AG04449 (cell line): Measurements from ENCODE around the gene SLC25A41.

ENCODE experiments used
- CTCF ChIA-PET: fragments of 350-600 bp; formaldehyde crosslinking; extraction: SDS; loops from one replicate; lab custom pipeline; 2021; ENCODE audit warnings: antibody characterized with exemption; lab: Yijun Ruan, JAX
- POLR2A ChIA-PET: fragments of 400-600, 350-600 bp; formaldehyde crosslinking; extraction: SDS; loops from one replicate; lab custom pipeline; 2020; ENCODE audit warnings: antibody characterized with exemption, inconsistent platforms; lab: Yijun Ruan, JAX
- DNase-seq: peaks from one replicate; pipeline ENCODE4 v3.0.0-alpha.2; 2010; ENCODE audit warnings: low read depth, low spot score
- H3K4me3 ChIP-seq: 2 replicates; pipeline ENCODE4 v1.5.1; 2011; ENCODE audit warnings: low read depth, mild to moderate bottlenecking, control low read depth, low read length
- CTCF ChIP-seq: IDR thresholded peaks from one replicate; pipeline ENCODE4 v1.5.1; 2011; ENCODE audit warnings: mild to moderate bottlenecking, moderate library complexity, low read length, control low read depth, inconsistent platforms; ENCODE audit not compliant: insufficient read depth; ENCODE audit errors: missing control alignments

SLC25A41 gene

GRCh38 chr19:6414793-6415590, 18.6 kb downstream of the SLC25A41 start:
- H3K4me3 ChIP-seq: no peak overlapping the region
- CTCF ChIA-PET: no interaction called here
- TF ChIP-seq CTCF: no peak
- DNase-seq: no peak
- POLR2A ChIA-PET: no interaction called here

- CTCF ChIA-PET: interaction anchor here (0.6 kb wide), 1 partner anchor 49 kb away, joined by 3 read pairs; no protein-coding TSS in a partner anchor
Observed at GRCh38 chr19:6413721-6414643, 19.6 kb downstream of the SLC25A41 start.

GRCh38 chr19:6413291-6413690, 20.3 kb downstream of the SLC25A41 start:
- no peak for TF ChIP-seq CTCF
- DNase-seq: no peak
- ChIA-PET CTCF (interaction anchor here (0.6 kb wide), 1 partner anchor 49 kb away, joined by 3 read pairs; no protein-coding TSS in a partner anchor), POLR2A (no interaction called here)
- H3K4me3 ChIP-seq: no peak overlapping the region

More at GRCh38 chr19:6413721-6414643, 19.6 kb downstream of the SLC25A41 start:
- TF ChIP-seq CTCF: no peak
- H3K4me3 ChIP-seq: no peak overlapping the region
- POLR2A ChIA-PET: no interaction called here
- DNase-seq: no peak

GRCh38 chr19:6412447-6413091, 21.0 kb downstream of the SLC25A41 start:
- POLR2A ChIA-PET: no interaction called here

GRCh38 chr19:6412061-6412446, 21.5 kb downstream of the SLC25A41 start:
- DNase-seq: no peak
- ChIA-PET CTCF (interaction anchor here (1.1 to 1.6 kb wide), 2 partner anchors 8 to 10 kb away, joined by 4 to 5 read pairs; no protein-coding TSS in a partner anchor), POLR2A (no interaction called here)
- no peak overlapping the region for H3K4me3 ChIP-seq
- TF ChIP-seq CTCF: no peak

More at GRCh38 chr19:6412447-6413091, 21.0 kb downstream of the SLC25A41 start:
- TF ChIP-seq CTCF: peak; percentile 48
- CTCF ChIA-PET: interaction anchor here (1.6 kb wide), 1 partner anchor 9 kb away, joined by 5 read pairs; no protein-coding TSS in a partner anchor
- DNase-seq: no peak
- no peak overlapping the region for H3K4me3 ChIP-seq
